Eye (tissue), 1 donor: ENCODE measurements around the gene HIPK2.

Source experiments
- DNase-seq: peaks from one replicate; pipeline ENCODE4 v3.0.0-alpha.2; 2015

The HIPK2 gene

DNA sequence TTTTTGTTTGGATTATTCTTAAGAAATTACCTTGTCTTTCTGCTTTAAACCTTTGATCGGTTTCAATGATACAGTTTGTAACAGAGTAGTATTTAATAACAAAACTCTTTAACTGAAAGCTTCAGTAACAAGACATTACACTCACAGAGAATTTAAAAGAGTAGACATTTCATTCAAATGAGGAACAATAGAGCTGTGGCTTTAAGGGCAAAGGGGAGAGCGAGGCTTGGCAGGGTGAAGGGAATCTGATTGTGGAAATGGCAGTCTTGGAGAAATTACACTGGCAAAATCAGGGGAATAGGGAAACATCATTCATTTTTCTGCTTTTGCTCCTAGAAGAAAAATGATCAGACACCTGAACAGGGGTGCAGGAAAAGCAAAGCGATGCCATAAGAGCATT lies 5.1 kb upstream of the HIPK2 start:
- no peak for DNase-seq

- peak; percentile 67 for DNase-seq
Measured at GRCh38 chr7:139777133-139777891, 486 bp downstream of the HIPK2 start.

DNA sequence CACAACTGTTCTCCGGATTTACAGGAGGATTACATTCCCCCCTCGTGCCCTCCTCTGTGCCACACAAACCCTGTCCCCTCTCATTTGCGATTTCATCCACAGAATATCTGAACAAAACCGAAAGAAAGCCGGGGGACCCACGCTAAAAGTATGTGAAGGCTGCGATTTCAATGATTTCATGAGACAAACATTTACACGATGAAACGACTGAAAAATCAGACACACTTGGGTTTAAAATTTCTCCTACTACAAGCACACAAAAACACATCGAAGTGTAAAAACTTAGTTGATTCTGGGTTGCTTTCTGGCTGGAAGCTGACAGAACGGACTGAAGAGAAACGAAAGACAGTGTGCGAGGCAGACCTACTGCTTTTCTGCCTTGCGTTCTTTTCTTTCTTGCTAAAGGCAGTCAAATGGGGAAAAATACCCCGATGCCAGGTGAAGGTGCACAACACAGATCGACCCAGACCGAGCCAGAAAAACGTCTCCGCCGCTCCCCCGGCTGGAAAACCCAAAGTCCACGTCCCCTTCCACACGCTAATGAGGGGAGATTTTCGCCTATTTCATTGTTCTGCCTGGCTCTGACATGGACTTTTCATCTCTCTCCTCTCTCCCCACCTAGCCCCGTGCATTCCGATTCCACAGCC lies 1.2 kb downstream of the HIPK2 start:
- peak; percentile 81 for DNase-seq

DNA sequence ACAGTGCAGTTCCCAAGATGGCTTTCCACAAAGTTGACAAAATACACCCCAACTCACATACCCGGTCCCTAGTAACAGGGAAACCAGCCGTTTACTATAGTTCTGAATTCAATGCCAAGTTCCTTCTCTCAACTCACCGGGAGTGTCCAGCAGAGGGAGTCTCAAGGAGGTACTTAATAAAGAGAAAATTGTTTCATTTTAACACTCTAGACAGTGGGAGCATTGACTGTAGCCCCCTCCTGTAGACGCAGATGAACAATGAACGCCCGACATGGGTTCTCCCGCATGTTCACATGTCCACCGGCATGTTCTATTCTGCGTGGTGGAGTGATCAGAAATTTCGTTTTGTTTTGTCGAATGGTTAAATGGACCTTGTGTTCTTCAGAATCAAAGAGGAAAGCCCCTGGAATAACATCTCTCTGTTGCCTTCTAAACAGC lies 1.9 kb downstream of the HIPK2 start:
- peak; percentile 90 for DNase-seq

DNA sequence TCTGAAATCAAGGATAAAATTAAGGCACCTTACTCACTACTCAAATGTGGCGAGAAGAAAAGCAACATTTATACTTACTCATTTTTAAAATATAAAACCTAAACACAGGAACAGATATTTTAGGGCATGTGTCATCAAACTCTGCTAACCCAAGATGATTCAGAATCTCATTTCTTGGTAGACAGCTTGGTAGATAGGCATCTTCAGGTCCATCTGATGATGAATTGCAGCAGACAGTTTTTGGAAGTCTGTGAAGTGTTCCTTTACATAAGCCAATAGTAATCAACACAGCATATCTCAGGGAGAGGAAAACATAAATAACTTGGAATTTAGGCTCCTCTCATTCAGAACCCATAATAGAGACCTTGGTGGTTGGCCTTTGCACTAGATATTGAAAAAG lies 3.4 kb downstream of the HIPK2 start:
- DNase-seq: no peak

DNA sequence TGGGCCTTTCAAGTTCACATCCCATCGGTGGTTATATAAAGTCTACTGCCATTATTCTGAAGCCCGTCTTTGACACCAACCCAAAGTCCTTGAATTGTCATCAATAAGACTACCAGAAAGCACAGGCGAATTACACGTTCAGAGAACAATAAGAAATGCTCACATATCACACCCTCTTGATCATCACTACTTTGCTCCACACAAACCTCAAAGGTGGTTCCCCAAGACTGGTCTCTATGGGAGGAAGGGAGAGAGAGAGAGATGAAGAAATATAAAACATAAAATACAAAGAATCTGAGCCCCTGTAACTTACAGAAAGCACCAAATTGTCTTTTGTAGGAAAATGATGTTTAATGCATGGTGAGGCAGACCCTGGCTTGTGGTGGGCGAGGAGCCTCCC lies 4.4 kb downstream of the HIPK2 start:
- no peak for DNase-seq

DNA sequence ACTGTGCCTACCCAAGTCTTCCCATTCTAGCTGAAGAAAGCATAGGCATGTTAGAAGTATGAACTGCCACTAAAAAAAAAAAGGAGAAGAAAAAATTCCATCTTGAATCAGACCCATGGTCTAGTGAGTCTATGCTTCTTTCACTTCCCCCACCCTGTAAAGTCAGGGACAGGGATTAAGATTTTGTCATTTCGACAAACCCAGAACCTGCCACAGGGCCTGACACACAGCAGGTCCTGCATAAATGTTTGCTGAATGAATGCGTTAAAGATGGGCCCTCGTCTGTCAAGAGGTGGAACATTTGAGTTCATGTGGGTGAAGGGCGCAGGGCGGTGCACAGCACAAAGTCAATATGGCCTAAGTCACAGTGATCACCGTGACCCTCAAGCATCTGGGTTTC lies 4.9 kb downstream of the HIPK2 start:
- DNase-seq: no peak

GRCh38 chr7:139772115-139772514 lies 5.7 kb downstream of the HIPK2 start:
- DNase-seq: no peak

DNA sequence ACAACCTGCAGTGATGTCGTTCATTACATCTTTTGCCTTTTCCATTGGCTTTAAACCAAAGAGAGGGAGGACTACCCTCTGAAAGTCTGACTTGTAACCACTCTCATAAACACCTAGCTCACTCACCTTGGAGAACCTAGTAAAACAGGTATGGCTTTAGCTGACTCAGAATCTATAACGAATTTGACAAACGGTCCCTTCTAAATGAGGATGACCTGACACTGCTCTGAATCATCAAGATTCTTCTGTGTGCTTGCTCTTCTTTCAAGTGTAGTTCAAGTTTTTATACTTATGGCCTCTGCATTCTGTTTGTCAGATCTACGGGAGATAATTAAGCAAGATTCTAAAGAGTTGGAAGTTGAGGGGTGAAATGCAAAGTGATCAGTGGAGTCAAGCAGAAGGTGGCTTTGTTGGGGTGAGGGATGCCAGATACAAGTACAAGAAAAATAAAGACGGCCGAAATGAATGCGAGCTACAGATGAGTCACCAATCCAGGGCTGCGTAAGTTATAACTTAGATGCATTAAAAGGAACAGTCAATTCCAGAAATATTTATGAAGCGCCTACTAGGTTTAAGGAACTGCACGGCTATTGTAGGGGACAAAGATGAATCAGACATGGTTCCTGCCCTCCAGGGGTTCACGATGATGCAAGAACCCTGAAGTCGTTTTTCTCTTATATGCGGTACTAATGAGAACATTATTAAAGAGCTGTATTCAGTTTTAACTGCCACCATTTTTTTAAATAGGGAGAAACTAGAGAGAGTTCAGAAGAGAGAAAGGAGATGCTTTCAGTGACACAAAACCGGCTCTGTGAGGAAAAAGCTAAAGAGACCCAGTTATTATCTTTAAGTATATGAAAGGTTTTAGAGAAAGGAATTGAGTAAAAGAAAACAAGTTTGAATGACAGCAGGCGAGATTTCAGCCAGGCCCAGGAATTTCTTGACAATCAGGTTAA lies 6.5 kb downstream of the HIPK2 start:
- DNase-seq: no peak

GRCh38 chr7:139769761-139770160 lies 8.0 kb downstream of the HIPK2 start:
- DNase-seq: no peak

DNA sequence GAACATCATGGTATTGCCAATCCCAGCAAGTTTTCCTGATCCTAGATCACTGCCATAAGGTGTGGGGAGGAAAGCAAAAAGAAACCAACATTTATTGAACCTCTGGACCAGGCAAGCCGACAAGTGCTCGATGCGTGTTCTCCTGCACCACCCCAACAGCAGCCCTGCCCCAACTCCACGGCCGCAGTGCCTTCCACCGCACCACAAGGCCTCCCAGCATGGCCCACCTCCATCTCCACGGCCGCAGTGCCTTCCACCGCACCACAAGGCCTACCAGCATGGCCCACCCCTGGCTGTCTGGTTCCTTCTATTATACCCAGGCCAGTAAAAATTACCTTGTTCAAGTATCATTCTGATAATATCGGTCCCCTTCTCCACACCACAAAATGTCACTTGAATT lies 8.7 kb downstream of the HIPK2 start:
- DNase-seq: no peak

DNA sequence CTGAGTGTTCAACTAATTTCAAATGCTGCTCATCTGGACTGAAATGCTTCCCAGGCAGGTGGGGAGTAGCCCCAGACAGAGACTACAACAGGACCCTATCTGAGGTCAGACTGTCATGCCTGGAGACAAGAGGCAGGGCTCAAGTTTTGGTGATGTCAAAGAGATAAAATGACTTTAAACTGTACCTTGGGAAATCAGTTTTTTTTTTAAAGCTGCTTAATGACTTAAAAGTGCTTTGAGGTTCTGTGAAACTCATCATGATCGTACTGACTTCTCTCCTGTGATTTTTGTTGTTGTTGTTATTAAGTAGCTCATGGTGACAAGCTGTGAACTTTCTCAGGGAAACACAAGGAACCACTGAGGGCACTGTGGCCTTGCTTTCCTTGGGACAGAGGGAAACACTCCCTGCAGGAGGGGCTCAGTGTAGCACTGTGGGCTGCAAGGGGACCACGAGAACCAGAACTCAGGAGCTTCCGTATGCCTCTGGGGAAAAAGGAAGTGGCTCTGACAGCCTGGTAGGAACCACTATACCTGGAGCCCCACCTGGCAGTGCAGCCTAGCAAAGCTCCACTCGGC lies 9.5 kb downstream of the HIPK2 start:
- DNase-seq: no peak

GRCh38 chr7:139767561-139767982 lies 10.2 kb downstream of the HIPK2 start:
- no peak for DNase-seq

- DNase-seq: no peak
Measured at GRCh38 chr7:139765143-139765542, 12.7 kb downstream of the HIPK2 start.

DNA sequence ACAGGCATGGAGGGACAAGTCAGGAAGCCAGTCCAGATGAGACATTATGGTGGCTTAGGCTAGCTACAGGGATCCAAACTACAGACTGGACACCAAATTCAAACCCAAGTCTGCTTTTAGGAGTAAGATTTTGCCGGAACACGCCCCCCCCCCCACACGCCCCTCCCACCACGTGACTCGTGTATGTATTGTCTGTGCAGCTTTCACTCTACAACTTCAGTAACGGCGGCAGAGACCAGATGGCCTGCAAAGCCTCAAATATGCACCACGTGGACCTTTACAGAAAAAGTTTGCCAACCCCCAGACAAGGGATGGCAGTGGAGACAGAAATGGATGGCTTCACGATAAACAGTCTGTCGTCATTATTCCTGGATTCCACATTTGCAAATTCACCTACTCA lies 14.5 kb downstream of the HIPK2 start:
- DNase-seq: no peak

- DNase-seq: no peak
Measured at GRCh38 chr7:139762886-139763285, 14.9 kb downstream of the HIPK2 start.

DNA sequence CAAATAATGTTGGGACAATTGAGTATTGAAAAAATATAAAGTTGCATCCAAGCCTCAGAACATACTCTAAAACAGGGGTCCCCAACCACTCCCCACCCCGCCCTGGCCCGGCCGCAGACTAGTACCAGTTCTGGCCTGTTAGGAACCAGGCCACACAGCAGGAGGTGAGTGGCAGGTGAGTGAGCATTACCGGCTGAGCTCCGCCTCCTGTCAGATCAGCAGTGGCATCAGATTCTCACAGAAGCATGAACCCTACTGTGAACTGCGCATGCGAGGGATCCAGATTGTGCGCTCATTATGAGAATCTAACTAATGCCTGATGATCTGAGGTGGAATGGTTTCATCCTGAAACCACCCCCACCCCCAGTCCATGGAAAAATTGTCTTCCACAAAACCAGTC lies 19.4 kb downstream of the HIPK2 start:
- peak; percentile 91 for DNase-seq

DNA sequence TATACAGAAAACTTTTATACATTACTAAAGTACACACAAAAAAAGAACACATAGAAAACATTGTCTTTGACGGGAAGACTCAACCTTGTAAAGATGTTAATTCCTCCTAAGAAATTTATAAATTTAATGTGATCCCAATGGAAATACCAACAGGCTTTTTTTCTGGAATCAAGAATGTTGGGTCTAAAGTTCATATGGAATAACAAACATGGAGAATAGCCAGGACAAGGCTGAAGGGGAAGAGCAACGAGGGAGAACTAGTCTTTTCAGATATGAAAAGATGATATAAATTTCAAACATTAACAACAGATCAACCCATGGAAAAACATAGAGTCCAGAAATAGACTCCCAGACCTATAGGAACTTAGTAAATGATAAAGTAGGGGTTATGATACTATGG lies 19.8 kb downstream of the HIPK2 start:
- DNase-seq: no peak

- no peak for DNase-seq
Measured at GRCh38 chr7:139753693-139754111, 24.1 kb downstream of the HIPK2 start.

DNA sequence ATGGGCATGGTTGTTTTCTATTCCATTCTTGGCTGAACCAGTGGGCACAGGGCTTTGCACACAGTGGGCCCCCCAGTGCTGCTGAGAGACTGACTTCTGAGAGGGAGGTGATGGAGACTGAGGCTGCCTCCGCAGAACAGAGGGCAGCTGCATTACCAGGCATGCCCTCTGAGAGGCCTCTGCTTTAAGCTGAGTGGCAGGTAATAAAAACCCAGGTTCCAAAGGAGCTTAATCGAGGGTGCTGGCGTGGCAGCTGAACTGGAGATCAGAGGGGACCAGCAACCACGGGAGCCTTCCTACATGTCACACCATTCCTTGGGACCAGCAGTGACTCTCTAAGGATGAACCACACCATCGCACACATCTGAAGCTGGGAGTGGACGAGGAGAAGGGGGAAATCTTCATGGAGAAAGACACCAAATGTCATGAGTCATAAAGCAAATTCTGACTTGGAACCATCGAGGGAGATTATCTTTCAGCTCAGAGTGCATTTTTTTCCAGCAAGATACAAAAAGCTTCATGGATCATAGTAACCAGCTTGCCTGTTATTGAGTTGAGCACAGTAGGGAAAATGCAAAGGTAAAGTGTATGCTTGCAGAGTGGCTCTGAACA lies 24.6 kb downstream of the HIPK2 start:
- DNase-seq: no peak

DNA sequence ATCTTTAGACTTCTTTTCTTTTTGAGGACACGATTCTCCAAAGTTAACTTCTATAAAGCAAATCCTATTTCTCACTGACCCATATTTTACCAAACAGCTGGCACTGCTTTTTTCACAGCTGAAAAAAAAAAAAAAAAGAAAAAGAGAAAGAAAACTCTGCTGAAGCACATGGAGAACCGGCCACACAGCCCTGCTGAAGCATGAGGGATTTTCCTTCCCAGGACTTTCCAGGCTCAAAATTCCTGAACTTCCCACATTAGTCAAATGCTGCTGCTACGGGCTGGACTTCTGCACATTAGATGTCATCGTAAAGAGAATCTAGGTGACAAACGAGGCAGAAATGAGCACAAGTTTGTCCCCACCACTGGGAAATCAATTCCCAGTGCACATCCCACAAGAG lies 25.2 kb downstream of the HIPK2 start:
- no peak for DNase-seq

DNA sequence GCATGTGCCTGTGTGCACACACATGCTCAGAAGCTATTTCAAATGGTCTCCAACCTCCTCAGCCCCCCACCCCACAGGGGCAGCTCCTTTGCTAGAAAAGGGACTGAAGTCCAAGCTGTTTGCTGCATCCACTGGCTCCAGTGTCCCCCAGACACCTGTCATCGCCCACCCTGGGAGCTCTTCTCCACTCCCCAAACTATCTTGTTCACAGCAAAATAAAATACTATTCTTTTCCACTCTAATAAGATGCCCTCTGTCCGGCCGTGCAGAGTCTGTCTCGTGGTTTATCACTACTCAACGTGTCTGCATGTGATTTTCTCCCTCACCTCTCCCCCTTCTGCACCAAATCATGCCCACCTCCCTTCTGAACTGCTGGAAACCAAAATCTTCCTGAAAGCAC lies 25.6 kb downstream of the HIPK2 start:
- no peak for DNase-seq
